Colonic mucosa (tissue), 4 donors: Measurements from ENCODE around the gene CDH1. TPM values are rescaled to one million over a fixed set of nuclear protein-coding genes. Genes with fewer than 3 reads are reported as not detected.

Source experiments
- DNase-seq: peaks from one replicate; pipeline ENCODE4 v3.0.0-alpha.2; 2020
- H3K27ac ChIP-seq: fragments of 200-600 bp; one replicate; pipeline ENCODE4 v1.8.0; 2021
- H3K27me3 ChIP-seq: fragments of 200-600 bp; one replicate; pipeline ENCODE4 v1.8.0; 2021
- H3K36me3 ChIP-seq: fragments of 200-600 bp; one replicate; pipeline ENCODE4 v1.8.0; 2021
- H3K4me1 ChIP-seq: fragments of 200-600 bp; one replicate; pipeline ENCODE4 v1.8.0; 2021; ENCODE audit warnings: mild to moderate bottlenecking
- H3K4me3 ChIP-seq: fragments of 200-600 bp; one replicate; pipeline ENCODE4 v1.8.0; 2021
- H3K9ac ChIP-seq, 2 donors: one replicate each; pipeline ENCODE4 v1.7.0; 2013; ENCODE audit warnings: control low read depth in 2 of 2, low read depth in 2 of 2, low read length in 2 of 2
- H3K9me3 ChIP-seq: fragments of 200-600 bp; one replicate; pipeline ENCODE4 v1.8.0; 2021
- intact Hi-C: fragments of 100-400 bp; cut with DNase I; formaldehyde crosslinking; loops from one replicate; pipeline ENCODE4 v1.14.1; 2022
- total RNA-seq, 2 donors: library from RNA; stranded (reverse); fragmentation: NEBNext Ultra II Directional in 1 of 2; extraction: Animal tissue kit (Norgen Biotek cat#: 25700) in 1 of 2; gene quantifications; one replicate each; pipeline ENCODE4 v1.2.1, GENCODE V29; 2021
- TF ChIP-seq, protein P1 (sequence below): fragments of 200-600 bp; IDR thresholded peaks from one replicate; pipeline ENCODE4 v1.8.0; 2022; ENCODE audit warnings: antibody characterized with exemption, mild to moderate bottlenecking
- donor health status: healthy.
- donor health status: DM: no; HTN: no; CAD: no.
- donor health status: DM: no; HTN: no; CAD: no.

Gene CDH1
- total RNA-seq, 2 donors from 2014 or later: 494 to 519 TPM

- no peaks in the 10 kb centered on the region for H3K27me3 ChIP-seq
- no peaks in the 10 kb centered on the region for H3K36me3 ChIP-seq
- H3K9me3 ChIP-seq: no peaks in the 10 kb centered on the region
- peaks cover 3% of the 10 kb centered on the region for H3K4me1 ChIP-seq
- intact Hi-C loops: no loop called here
- no peak overlapping the region for H3K9ac ChIP-seq
- TF ChIP-seq, protein P1, sequence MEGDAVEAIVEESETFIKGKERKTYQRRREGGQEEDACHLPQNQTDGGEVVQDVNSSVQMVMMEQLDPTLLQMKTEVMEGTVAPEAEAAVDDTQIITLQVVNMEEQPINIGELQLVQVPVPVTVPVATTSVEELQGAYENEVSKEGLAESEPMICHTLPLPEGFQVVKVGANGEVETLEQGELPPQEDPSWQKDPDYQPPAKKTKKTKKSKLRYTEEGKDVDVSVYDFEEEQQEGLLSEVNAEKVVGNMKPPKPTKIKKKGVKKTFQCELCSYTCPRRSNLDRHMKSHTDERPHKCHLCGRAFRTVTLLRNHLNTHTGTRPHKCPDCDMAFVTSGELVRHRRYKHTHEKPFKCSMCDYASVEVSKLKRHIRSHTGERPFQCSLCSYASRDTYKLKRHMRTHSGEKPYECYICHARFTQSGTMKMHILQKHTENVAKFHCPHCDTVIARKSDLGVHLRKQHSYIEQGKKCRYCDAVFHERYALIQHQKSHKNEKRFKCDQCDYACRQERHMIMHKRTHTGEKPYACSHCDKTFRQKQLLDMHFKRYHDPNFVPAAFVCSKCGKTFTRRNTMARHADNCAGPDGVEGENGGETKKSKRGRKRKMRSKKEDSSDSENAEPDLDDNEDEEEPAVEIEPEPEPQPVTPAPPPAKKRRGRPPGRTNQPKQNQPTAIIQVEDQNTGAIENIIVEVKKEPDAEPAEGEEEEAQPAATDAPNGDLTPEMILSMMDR: no peak
- no peak overlapping the region for H3K27ac ChIP-seq
- no peak overlapping the region for H3K4me3 ChIP-seq
- DNase-seq: no peak
Measured at GRCh38 chr16:68760671-68761275, 23.7 kb downstream of the CDH1 start.

GRCh38 chr16:68762996-68763756 lies 26.1 kb downstream of the CDH1 start:
- no peak overlapping the region for H3K9ac ChIP-seq
- H3K4me1 ChIP-seq: no peaks in the 10 kb centered on the region
- DNase-seq: no peak
- TF ChIP-seq, protein P1: no peak
- intact Hi-C loops: no loop called here
- no peaks in the 10 kb centered on the region for H3K36me3 ChIP-seq
- H3K27ac ChIP-seq: no peak overlapping the region
- no peak overlapping the region for H3K4me3 ChIP-seq
- no peaks in the 10 kb centered on the region for H3K9me3 ChIP-seq
- no peaks in the 10 kb centered on the region for H3K27me3 ChIP-seq

DNA sequence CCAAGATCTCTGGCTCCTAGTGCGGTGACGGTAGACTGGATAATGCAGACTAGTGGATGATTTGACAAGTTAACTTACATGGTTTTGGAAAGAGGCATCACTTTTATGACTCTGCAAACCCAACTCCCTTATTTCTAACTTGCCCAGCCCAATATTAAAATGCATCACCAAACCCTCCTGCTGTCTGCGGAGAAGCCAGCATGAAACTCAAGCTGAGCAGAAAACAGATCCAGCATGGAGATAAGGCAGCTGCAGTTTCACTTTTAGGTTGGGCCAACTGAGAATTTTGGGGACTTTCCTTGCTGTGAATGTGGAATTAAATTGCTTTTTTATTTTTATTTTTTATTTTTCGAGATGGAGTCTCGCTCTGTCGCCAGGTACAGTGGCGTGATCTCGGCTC lies 27.8 kb downstream of the CDH1 start:
- no peaks in the 10 kb centered on the region for H3K36me3 ChIP-seq
- H3K27me3 ChIP-seq: no peaks in the 10 kb centered on the region
- TF ChIP-seq, protein P1: no peak
- intact Hi-C loops: no loop called here
- no peak overlapping the region for H3K27ac ChIP-seq
- H3K9me3 ChIP-seq: no peaks in the 10 kb centered on the region
- no peak overlapping the region for H3K4me3 ChIP-seq
- no peak for DNase-seq
- H3K9ac ChIP-seq: no peak overlapping the region
- H3K4me1 ChIP-seq: no peaks in the 10 kb centered on the region

GRCh38 chr16:68767581-68767980 lies 30.5 kb downstream of the CDH1 start:
- H3K9ac ChIP-seq: no peak overlapping the region
- no peak overlapping the region for H3K27ac ChIP-seq
- TF ChIP-seq, protein P1: no peak
- no peak for DNase-seq
- no peaks in the 10 kb centered on the region for H3K36me3 ChIP-seq
- H3K27me3 ChIP-seq: no peaks in the 10 kb centered on the region
- H3K4me3 ChIP-seq: no peak overlapping the region
- intact Hi-C loops: no loop called here
- no peaks in the 10 kb centered on the region for H3K9me3 ChIP-seq
- H3K4me1 ChIP-seq: no peaks in the 10 kb centered on the region

DNA sequence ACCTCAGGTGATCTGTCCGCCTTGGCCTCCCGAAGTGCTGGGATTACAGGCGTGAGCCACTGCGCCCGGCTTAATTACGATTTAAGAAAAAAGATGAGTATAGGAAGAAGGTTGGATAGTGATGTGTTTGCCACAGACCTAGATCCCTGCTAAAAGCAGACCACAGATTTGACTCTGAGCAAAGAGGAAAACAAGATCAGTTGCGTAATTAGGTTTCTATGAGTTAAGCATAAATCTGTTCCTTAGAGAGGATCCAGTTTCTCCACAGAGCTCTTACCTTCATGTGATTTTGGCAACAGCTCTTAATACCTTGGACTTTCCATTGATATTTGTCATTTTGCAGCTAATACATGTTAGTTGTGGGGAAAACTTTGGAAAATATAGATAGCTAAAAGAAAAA lies 31.1 kb downstream of the CDH1 start:
- Histone ChIP-seq H3K27me3 (no peaks in the 10 kb centered on the region), H3K9ac (no peak overlapping the region), H3K27ac (no peak overlapping the region), H3K4me3 (no peak overlapping the region), H3K36me3 (no peaks in the 10 kb centered on the region), H3K9me3 (no peaks in the 10 kb centered on the region), H3K4me1 (no peaks in the 10 kb centered on the region)
- intact Hi-C loops: no loop called here
- TF ChIP-seq, protein P1: no peak
- no peak for DNase-seq
